HUES64 (cell line): ENCODE measurements around the gene PPP1R15A.
"Not testable (repeated sequence)": the region's sequence is repeated elsewhere in the genome, so short reads cannot be mapped to it uniquely, and the experiment has no call there.

ENCODE experiments used
- H3K27ac ChIP-seq: 2 replicates; pipeline ENCODE4 v1.7.0; 2013; ENCODE audit warnings: low read depth, low read length, inconsistent platforms
- H3K27me3 ChIP-seq: 2 replicates; pipeline ENCODE4 v1.6.1; 2013; ENCODE audit warnings: mild to moderate bottlenecking, low read length; ENCODE audit not compliant: insufficient read depth
- H3K36me3 ChIP-seq: 2 replicates; pipeline ENCODE4 v1.6.1; 2013; ENCODE audit warnings: mild to moderate bottlenecking, low read length; ENCODE audit not compliant: insufficient read depth
- H3K4me1 ChIP-seq: 2 replicates; pipeline ENCODE4 v1.6.1; 2013; ENCODE audit warnings: mild to moderate bottlenecking, low read length, moderate library complexity; ENCODE audit not compliant: insufficient read depth
- H3K4me3 ChIP-seq: 2 replicates; pipeline ENCODE4 v1.5.1; 2013; ENCODE audit warnings: mild to moderate bottlenecking, low read length, moderate library complexity
- H3K9ac ChIP-seq: 2 replicates; pipeline ENCODE4 v1.6.1; 2013; ENCODE audit warnings: mild to moderate bottlenecking, low read depth, low read length
- H3K9me3 ChIP-seq: 2 replicates; pipeline ENCODE4 v1.6.1; 2013; ENCODE audit warnings: low read depth, low read length; ENCODE audit not compliant: insufficient read depth
- WGBS: fragments of 150-250, 120-280 bp; methylation state at CpG from one replicate; pipeline ENCODE4 v1.1.7; 2013; ENCODE audit warnings: missing lambda C conversion rate; 5-methylcytosine and 5-hydroxymethylcytosine counted together

The PPP1R15A gene

GRCh38 chr19:48918801-48919247 is 46.6 kb downstream of the PPP1R15A start:
- 85% methylated on average over 18 of the region's 18 CpGs for WGBS
- Histone ChIP-seq H3K9ac (no peak overlapping the region), H3K4me1 (no peaks in the 10 kb centered on the region), H3K36me3 (peaks cover 59% of the 10 kb centered on the region), H3K9me3 (no peaks in the 10 kb centered on the region), H3K27ac (no peak overlapping the region), H3K27me3 (no peaks in the 10 kb centered on the region), H3K4me3 (no peak overlapping the region)

- H3K9ac ChIP-seq, H3K9me3 ChIP-seq, H3K27ac ChIP-seq, H3K27me3 ChIP-seq, H3K4me3 ChIP-seq, H3K4me1 ChIP-seq: not testable (repeated sequence)
- H3K36me3 ChIP-seq, result peaks cover 56% of the 10 kb centered on the region
- 97% methylated on average over 8 of the region's 8 CpGs for WGBS
Observed at GRCh38 chr19:48919271-48919670, 47.0 kb downstream of the PPP1R15A start.

GRCh38 chr19:48920949-48921348 is 48.7 kb downstream of the PPP1R15A start:
- Histone ChIP-seq H3K27ac (no peak overlapping the region), H3K4me3 (no peak overlapping the region), H3K27me3 (no peaks in the 10 kb centered on the region), H3K9ac (no peak overlapping the region), H3K9me3 (no peaks in the 10 kb centered on the region), H3K4me1 (no peaks in the 10 kb centered on the region), H3K36me3 (peaks cover 43% of the 10 kb centered on the region)
- 84% methylated on average over 10 of the region's 10 CpGs for WGBS

GRCh38 chr19:48921721-48922500 is 49.7 kb downstream of the PPP1R15A start:
- Histone ChIP-seq H3K27me3 (no peaks in the 10 kb centered on the region), H3K4me3 (no peak overlapping the region), H3K9me3 (no peaks in the 10 kb centered on the region), H3K9ac (no peak overlapping the region), H3K27ac (no peak overlapping the region), H3K4me1 (no peaks in the 10 kb centered on the region), H3K36me3 (peaks cover 41% of the 10 kb centered on the region)
- WGBS, result 94% methylated on average over 12 of the region's 12 CpGs

GRCh38 chr19:48922548-48923490 is 50.6 kb downstream of the PPP1R15A start:
- Histone ChIP-seq H3K4me3 (no peak overlapping the region), H3K9me3 (no peaks in the 10 kb centered on the region), H3K27ac (no peak overlapping the region), H3K27me3 (no peaks in the 10 kb centered on the region), H3K9ac (no peak overlapping the region), H3K4me1 (no peaks in the 10 kb centered on the region), H3K36me3 (peaks cover 39% of the 10 kb centered on the region)
- WGBS, result 94% methylated on average over 18 of the region's 18 CpGs

- peaks cover 24% of the 10 kb centered on the region for H3K36me3 ChIP-seq
- no peaks in the 10 kb centered on the region for H3K9me3 ChIP-seq
- H3K9ac ChIP-seq, result no peak overlapping the region
- no peak overlapping the region for H3K27ac ChIP-seq
- no peak overlapping the region for H3K4me3 ChIP-seq
- WGBS, result 86% methylated on average over 11 of the region's 11 CpGs
- H3K27me3 ChIP-seq, result no peaks in the 10 kb centered on the region
- H3K4me1 ChIP-seq, result no peaks in the 10 kb centered on the region
Observed at GRCh38 chr19:48925240-48925843, 53.1 kb downstream of the PPP1R15A start.
